Activated T-cell treated with anti-CD3 and anti-CD28 coated beads, Interleukin-2, amount 50 U/mL, for 1 hour (primary cell): ENCODE results near the gene NKX2-4.
A peak's percentile ranks its signal among the peaks of the same experiment; 100 is the strongest.
"Not testable (repeated sequence)": the region's sequence is repeated elsewhere in the genome, so short reads cannot be mapped to it uniquely, and the experiment has no call there.

Source experiments
- DNase-seq: peaks from one replicate; pipeline ENCODE4 v3.0.0-alpha.2; 2020

The NKX2-4 gene

DNA sequence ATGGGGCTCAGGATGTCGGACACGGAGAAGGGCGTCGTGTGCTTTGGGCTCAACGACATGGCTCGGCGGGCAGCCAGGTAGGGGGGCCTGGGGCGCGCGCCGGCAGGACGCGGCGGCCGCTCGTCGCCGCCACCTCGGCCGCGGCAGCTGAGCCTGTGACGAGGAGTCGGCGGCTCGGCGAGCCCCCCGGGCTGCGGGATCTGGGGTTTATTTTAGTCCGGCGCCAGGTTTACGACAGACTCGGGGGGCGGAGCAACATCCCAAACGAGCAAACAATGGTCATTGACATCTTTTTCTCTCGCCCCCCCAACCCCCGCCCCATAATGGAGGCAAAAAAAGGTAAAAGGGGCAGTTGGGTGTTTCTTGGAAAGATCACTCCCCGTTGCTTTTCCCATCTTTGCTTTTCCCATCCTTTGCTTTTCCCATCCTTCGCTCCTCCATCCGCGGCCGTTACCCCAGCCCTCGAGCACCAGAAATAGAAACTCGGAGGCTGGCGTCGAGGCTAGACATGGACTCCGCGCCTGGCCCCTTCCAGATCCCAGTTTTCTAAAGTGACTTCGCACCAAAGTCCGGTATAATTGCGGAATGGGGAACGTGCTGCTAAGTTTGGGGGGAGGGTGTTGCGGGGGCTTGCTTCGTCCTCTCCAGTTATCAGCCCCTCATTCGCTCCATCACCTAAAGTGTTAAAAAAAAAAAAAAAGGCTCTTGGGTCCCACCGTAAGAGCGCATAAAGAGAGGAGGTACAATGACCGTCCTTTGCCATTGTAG is at the start of gene NKX2-4:
NKX2-4 (minus strand) TSS at position 186 of the 768 bp plus-strand sequence; CDS start at position 59, 127 bp downstream.
- DNase-seq, result no peak

- DNase-seq, result no peak
Measured at GRCh38 chr20:21437816-21438215, 40.5 kb upstream of the NKX2-4 start.

DNA sequence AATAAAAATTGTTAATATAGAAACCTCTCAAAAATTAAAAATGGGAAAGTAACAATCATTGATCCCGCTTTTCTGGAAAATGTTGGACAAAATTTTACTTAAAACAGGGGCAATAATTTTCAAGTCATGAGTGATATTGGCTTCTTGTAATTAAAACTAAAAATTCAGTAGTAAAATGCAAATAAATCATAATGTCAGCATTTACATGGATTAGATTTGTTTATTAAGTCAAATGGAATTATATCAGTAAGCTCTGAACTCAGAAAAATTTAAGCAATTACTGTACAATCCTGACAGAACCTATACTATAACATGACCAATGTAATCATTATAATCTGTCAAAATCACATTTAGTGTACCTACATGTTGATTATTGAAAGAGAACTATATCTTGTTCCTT is 39.9 kb upstream of the NKX2-4 start:
- no peak for DNase-seq

DNA sequence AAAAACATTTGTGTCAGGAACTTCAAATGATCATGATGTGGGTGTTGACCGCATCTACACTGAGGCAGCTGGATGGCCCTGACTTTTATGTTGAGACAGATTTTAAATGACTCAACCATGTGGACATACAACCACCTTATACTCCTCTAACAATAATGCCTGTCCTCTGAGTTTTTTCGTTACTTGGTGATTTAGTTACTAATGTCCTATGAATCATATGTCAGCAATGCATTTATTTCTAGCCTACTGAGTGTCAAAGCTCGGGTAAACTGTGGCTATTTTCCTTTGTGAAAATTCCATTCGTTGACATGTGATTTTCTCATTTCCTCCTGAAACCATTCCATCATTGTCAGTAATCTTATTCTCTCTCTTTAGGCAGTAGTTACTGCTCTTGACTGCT is 38.9 kb upstream of the NKX2-4 start:
- no peak for DNase-seq

- no peak for DNase-seq
Measured at GRCh38 chr20:21435576-21435975, 38.2 kb upstream of the NKX2-4 start.

- DNase-seq, result no peak
Measured at GRCh38 chr20:21433329-21433890, 36.1 kb upstream of the NKX2-4 start.

GRCh38 chr20:21432911-21433310 is 35.6 kb upstream of the NKX2-4 start:
- DNase-seq, result no peak

- DNase-seq, result no peak
Measured at GRCh38 chr20:21430020-21430419, 32.7 kb upstream of the NKX2-4 start.

- DNase-seq, result no peak
Measured at GRCh38 chr20:21424846-21425245, 27.5 kb upstream of the NKX2-4 start.

GRCh38 chr20:21423712-21424111 is 26.4 kb upstream of the NKX2-4 start:
- DNase-seq, result not testable (repeated sequence)

- no peak for DNase-seq
Measured at GRCh38 chr20:21421601-21422236, 24.4 kb upstream of the NKX2-4 start.

GRCh38 chr20:21419147-21419546 is 21.8 kb upstream of the NKX2-4 start:
- DNase-seq, result not testable (repeated sequence)

DNA sequence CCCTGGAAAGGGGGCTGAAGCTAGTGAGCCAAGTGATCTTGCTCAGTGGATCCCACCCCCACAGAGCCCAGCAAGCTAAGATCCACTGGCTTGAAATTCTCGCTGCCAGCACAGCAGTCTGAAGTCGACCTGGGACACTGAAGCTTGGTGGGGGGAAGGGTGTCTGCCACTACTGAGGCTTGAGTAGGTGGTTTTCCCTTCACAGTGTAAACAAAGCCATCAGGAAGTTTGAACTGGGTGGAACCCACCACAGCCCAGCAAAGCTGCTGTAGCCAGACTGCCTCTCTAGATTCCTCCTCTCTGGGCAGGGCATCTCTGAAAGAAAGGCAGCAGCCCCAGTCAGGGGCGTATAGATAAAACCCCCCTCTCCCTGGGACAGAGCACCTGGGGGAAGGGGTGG is 16.7 kb upstream of the NKX2-4 start:
- not testable (repeated sequence) for DNase-seq

GRCh38 chr20:21411725-21412124 is 14.4 kb upstream of the NKX2-4 start:
- DNase-seq, result no peak

DNA sequence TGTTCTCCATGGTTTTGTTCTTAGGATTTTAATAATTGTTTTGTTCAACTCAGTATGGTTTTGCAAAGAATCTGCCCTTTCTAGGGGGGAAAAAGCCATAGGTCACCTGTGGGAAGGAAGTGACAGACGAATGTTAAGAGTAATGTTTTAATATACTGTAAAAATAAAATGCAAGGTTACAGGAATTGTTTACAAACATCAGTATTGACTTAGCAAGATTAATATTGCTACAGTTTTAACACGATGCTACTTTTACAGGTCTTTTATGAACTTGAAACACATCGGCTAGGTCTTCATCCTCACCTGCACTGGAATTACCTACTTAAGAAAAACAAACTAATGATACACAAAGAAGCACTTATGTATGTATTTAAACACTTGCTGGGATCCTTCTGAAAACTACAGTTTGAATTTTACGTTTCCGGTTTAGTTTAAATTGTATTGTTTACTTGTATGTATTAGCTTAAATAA is 1.7 kb upstream of the NKX2-4 start:
- no peak for DNase-seq

GRCh38 chr20:21398109-21399004 is 1.0 kb upstream of the NKX2-4 start:
- DNase-seq, result no peak

DNA sequence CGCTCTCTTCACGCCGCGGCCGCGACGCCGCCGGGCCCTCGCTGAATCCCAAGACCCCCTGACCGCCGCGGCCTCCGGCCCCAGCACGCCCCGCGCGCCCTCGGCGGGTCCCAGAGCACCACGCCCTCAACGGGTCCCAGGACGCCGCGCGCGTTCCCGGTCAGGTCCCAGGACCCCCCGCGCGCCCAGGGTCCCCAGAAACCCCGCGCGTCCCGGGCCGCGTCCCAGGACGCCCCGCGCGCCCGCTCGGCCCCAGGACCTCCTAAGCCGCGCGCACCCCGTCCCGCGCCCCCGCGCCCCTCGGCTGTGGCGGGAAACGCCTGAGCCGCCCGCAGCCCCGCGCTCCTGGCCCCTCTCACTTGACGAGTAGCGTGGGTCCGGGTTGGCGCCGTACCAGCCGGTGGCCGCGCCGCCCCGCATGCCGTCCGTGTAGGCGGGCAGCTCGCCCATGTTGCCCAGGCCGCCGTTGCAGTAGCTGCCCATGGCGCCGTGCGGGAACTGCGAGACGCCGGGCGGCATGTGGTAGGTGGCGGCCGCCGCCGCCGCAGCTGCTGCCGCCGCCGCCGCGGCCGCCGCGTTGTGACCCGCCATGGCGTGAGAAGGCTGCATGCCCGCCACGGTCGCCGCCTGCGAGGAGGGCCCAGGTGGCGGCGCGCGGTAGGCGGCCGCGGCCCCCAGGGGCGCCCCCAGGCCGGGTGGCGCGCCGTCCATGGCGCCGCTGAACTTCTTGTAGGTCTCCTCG is 556 bp downstream of the NKX2-4 start:
- peak; percentile 45 for DNase-seq

- peak; percentile 68 for DNase-seq
Measured at GRCh38 chr20:21395666-21396598, 1.4 kb downstream of the NKX2-4 start.

DNA sequence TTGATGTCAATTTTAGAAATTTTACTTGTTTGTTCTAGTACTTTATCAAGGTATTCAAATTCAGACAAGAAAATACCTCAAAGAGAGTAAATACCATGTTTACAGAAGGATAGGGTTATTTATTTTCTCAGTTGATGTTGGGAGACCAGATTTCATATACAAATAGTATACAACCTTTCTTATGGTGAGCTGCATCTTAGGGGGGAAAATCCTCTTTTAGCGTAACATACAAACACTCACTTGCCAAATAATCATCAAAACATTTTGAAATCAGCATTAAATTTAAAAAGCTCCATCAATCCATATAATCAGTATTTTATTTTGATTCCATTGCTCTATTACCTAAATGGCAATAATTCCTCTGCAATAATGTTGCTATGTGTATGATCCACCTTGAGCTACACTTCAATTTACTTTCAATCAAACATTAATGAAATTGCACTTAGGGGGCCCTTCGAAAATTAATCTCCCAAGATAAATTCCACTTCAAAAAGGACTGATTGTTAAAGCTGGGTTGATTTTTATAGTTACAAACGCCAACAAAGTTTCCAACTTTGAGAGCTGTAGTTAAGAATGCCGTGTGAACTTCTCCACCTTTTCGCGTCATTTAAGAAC is 2.2 kb downstream of the NKX2-4 start:
- no peak for DNase-seq

DNA sequence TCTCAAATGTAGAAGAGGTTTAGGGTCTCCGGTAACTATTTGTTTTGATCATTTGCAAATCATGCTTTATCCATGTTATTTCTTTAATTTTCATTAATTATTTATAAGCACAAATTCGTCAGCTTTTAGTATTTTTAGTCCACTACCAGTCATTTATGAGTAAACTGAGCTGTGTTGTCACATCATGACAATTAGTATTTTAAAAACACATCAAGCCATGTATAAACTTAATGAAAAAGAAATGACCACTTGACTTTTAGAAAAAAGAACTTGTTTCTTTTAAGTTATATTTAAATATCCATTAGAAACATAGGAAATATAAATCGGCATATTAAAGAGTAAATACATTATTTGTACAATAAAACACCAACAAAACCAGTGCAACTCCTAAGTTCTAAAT is 2.8 kb downstream of the NKX2-4 start:
- no peak for DNase-seq
